Panc1 (cell line): ENCODE results near the gene OR6B1.

Source experiments
- CTCF ChIP-seq: fragments of 450-650 bp; IDR thresholded peaks from 2 replicates; pipeline ENCODE4 v1.5.1; 2017; ENCODE audit warnings: mild to moderate bottlenecking
- POLR2AphosphoS5 ChIP-seq: IDR thresholded peaks from 2 replicates; pipeline ENCODE4 v1.6.1; 2012; ENCODE audit warnings: mild to moderate bottlenecking, low read depth, low read length, moderate library complexity
- REST ChIP-seq, 2 experiments: IDR thresholded peaks; 2 replicates each; pipeline ENCODE4 v1.6.1; 2011 to 2012; ENCODE audit warnings: low read depth in 2 of 2, control low read depth in 1 of 2, low read length in 1 of 2, mild to moderate bottlenecking in 1 of 2, moderate library complexity in 1 of 2; ENCODE audit not compliant: insufficient read depth in 1 of 2

GRCh38 chr7:144049491-144049890 lies 49.4 kb downstream of the OR6B1 start:
- TF ChIP-seq CTCF (no peak), REST (IDR thresholded peaks at IDR 0.05; ENCODE audit: insufficient read depth in 1 of 2, low read depth in 2 of 2, low read length in 1 of 2) (no peak), POLR2AphosphoS5 (no peak)
